Activated CD4-positive, alpha-beta T cell treated with anti-CD3 and anti-CD28 coated beads for 48 hours (primary cell): ENCODE measurements around the gene INTS1.

Experiments
- DNase-seq: peaks from one replicate; pipeline ENCODE4 v3.0.0-alpha.2; 2020

Gene INTS1

GRCh38 chr7:1502845-1503244 is 1.3 kb downstream of the INTS1 start:
- DNase-seq, result no peak

GRCh38 chr7:1501487-1502270 is 2.5 kb downstream of the INTS1 start:
- no peak for DNase-seq

GRCh38 chr7:1500064-1500807 is 4.0 kb downstream of the INTS1 start:
- no peak for DNase-seq

GRCh38 chr7:1499367-1500029 is 4.7 kb downstream of the INTS1 start:
- DNase-seq, result no peak

- DNase-seq, result no peak
These were observed 5.6 kb downstream of the INTS1 start for GRCh38 chr7:1498370-1499305.

GRCh38 chr7:1497293-1497927 is 6.8 kb downstream of the INTS1 start:
- DNase-seq, result no peak

- no peak for DNase-seq
These were observed 7.5 kb downstream of the INTS1 start for GRCh38 chr7:1496531-1497292.

- no peak for DNase-seq
These were observed 8.5 kb downstream of the INTS1 start for GRCh38 chr7:1495564-1496242.

- DNase-seq, result no peak
These were observed 9.2 kb downstream of the INTS1 start for GRCh38 chr7:1494866-1495563.

- no peak for DNase-seq
These were observed 9.7 kb downstream of the INTS1 start for GRCh38 chr7:1494447-1494846.

GRCh38 chr7:1493571-1493970 is 10.6 kb downstream of the INTS1 start:
- no peak for DNase-seq

GRCh38 chr7:1493129-1493528 is 11.1 kb downstream of the INTS1 start:
- no peak for DNase-seq

GRCh38 chr7:1492640-1493039 is 11.5 kb downstream of the INTS1 start:
- DNase-seq, result no peak

- DNase-seq, result no peak
These were observed 12.0 kb downstream of the INTS1 start for GRCh38 chr7:1492221-1492620.

- no peak for DNase-seq
These were observed 13.4 kb downstream of the INTS1 start for GRCh38 chr7:1490837-1491236.

- no peak for DNase-seq
These were observed 14.9 kb downstream of the INTS1 start for GRCh38 chr7:1489336-1489735.

- DNase-seq, result no peak
These were observed 16.2 kb downstream of the INTS1 start for GRCh38 chr7:1488016-1488415.

GRCh38 chr7:1487466-1487865 is 16.7 kb downstream of the INTS1 start:
- no peak for DNase-seq

GRCh38 chr7:1486571-1486970 is 17.6 kb downstream of the INTS1 start:
- no peak for DNase-seq

- DNase-seq, result no peak
These were observed 19.0 kb downstream of the INTS1 start for GRCh38 chr7:1485156-1485555.
